Smooth muscle cell (in vitro differentiated cells): Measurements from ENCODE around the gene TPBGL. TPM values are rescaled to one million over a fixed set of nuclear protein-coding genes. Genes with fewer than 3 reads are reported as not detected.

ENCODE experiments used
- DNase-seq: peaks from one replicate; lab custom pipeline; 2025; ENCODE audit not compliant: unreplicated experiment; lab: John Stamatoyannopoulos, UW
- H2AFZ ChIP-seq: fragments of 200-600 bp; sonication (generic); 2 replicates; pipeline ENCODE4 v1.6.0; 2016; ENCODE audit warnings: antibody characterized with exemption, low read depth, mild to moderate bottlenecking
- H3F3A ChIP-seq: fragments of 200-600 bp; sonication (generic); 2 replicates; pipeline ENCODE4 v1.6.0; 2017; ENCODE audit warnings: antibody characterized with exemption, low read depth
- H3K27ac ChIP-seq: fragments of 200-600 bp; sonication (generic); 2 replicates; pipeline ENCODE4 v1.5.1; 2016; ENCODE audit warnings: low read depth, mild to moderate bottlenecking
- H3K27me3 ChIP-seq: fragments of 200-600 bp; sonication (generic); 2 replicates; pipeline ENCODE4 v1.6.1; 2016; ENCODE audit warnings: low read depth, mild to moderate bottlenecking
- H3K36me3 ChIP-seq: fragments of 200-600 bp; sonication (generic); 2 replicates; pipeline ENCODE4 v1.5.1; 2016; ENCODE audit warnings: low read depth
- H3K4me1 ChIP-seq: fragments of 200-600 bp; sonication (generic); 2 replicates; pipeline ENCODE4 v1.5.1; 2016; ENCODE audit warnings: low read depth
- H3K4me2 ChIP-seq: fragments of 200-600 bp; sonication (generic); 2 replicates; pipeline ENCODE4 v1.6.0; 2016; ENCODE audit warnings: mild to moderate bottlenecking
- H3K4me3 ChIP-seq: fragments of 200-600 bp; sonication (generic); 2 replicates; pipeline ENCODE4 v1.5.1; 2016; ENCODE audit warnings: mild to moderate bottlenecking
- H3K79me2 ChIP-seq: fragments of 200-600 bp; sonication (generic); 2 replicates; pipeline ENCODE4 v1.6.0; 2016; ENCODE audit warnings: low read depth, mild to moderate bottlenecking
- H3K9ac ChIP-seq: fragments of 200-600 bp; sonication (generic); 2 replicates; pipeline ENCODE4 v1.6.0; 2016; ENCODE audit warnings: low read depth
- H3K9me3 ChIP-seq: fragments of 200-600 bp; sonication (generic); replicated peaks from 2 replicates; pipeline ENCODE4 v1.5.1; 2016; ENCODE audit warnings: low read depth
- H4K20me1 ChIP-seq: fragments of 200-600 bp; sonication (generic); 2 replicates; pipeline ENCODE4 v1.6.0; 2016; ENCODE audit warnings: low read depth
- WGBS: methylation state at CpG from one replicate; pipeline ENCODE4 v1.1.7; 2016; ENCODE audit warnings: low lambda C conversion rate; 5-methylcytosine and 5-hydroxymethylcytosine counted together
- polyA plus RNA-seq: library from polyadenylated mRNA; unstranded; fragments of >200 nt; fragmentation: Nextera tagmentation; extraction: Ambion mirVana; gene quantifications from 2 replicates; pipeline ENCODE4 v1.2.1, GENCODE V29; 2016
- total RNA-seq: library from RNA; depleted of rRNA; stranded (reverse); fragments of >200 nt; gene quantifications from 2 replicates; pipeline ENCODE4 v1.2.3, GENCODE V29; 2014
- TF ChIP-seq, protein P1 (sequence below): fragments of 200-600 bp; sonication (generic); IDR thresholded peaks from 2 replicates; pipeline ENCODE4 v1.5.1; 2017; ENCODE audit warnings: borderline replicate concordance, mild to moderate bottlenecking, antibody characterized with exemption; ENCODE audit not compliant: insufficient read depth, poor library complexity, severe bottlenecking

TPBGL gene
- total and polyA plus RNA-seq, 2 experiments from 2014 or later: 0.62 to 0.81 TPM

- no peak overlapping the region for H3K4me3 ChIP-seq
- H3K79me2 ChIP-seq: no peaks in the 10 kb centered on the region
- no peaks in the 10 kb centered on the region for H3K4me1 ChIP-seq
- H2AFZ ChIP-seq: no peak overlapping the region
- H3K9me3 ChIP-seq: no peaks in the 10 kb centered on the region
- WGBS: 88% methylated on average over 9 of the region's 13 CpGs
- no peaks in the 10 kb centered on the region for H4K20me1 ChIP-seq
- H3F3A ChIP-seq: no peaks in the 10 kb centered on the region
- no peak overlapping the region for H3K4me2 ChIP-seq
- no peak overlapping the region for H3K9ac ChIP-seq
- no peaks in the 10 kb centered on the region for H3K36me3 ChIP-seq
- H3K27me3 ChIP-seq: peaks cover 9% of the 10 kb centered on the region
- TF ChIP-seq, protein P1, sequence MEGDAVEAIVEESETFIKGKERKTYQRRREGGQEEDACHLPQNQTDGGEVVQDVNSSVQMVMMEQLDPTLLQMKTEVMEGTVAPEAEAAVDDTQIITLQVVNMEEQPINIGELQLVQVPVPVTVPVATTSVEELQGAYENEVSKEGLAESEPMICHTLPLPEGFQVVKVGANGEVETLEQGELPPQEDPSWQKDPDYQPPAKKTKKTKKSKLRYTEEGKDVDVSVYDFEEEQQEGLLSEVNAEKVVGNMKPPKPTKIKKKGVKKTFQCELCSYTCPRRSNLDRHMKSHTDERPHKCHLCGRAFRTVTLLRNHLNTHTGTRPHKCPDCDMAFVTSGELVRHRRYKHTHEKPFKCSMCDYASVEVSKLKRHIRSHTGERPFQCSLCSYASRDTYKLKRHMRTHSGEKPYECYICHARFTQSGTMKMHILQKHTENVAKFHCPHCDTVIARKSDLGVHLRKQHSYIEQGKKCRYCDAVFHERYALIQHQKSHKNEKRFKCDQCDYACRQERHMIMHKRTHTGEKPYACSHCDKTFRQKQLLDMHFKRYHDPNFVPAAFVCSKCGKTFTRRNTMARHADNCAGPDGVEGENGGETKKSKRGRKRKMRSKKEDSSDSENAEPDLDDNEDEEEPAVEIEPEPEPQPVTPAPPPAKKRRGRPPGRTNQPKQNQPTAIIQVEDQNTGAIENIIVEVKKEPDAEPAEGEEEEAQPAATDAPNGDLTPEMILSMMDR: no peak
- no peak for DNase-seq
- H3K27ac ChIP-seq: no peak overlapping the region
Observed at GRCh38 chr11:75203138-75203537, 37.4 kb upstream of the TPBGL start.

DNA sequence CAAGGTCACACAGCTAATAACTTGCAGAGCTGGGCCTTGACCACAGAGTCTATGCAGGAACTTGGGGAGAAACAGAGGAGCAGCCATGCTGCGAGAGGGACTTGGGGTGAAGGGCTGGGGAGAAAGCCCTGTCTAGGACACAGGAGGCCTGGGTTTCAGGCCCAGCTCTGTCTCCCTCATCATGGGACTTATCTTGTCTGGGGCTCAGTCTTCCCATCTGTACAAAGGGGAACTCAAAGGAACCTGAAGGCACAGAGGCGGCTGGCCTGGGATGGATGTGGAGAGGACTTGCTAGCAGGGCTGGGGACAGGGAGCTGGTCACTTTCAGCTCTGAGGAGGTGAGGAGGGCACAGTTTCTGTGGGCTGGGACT, 36.9 kb upstream of the TPBGL start:
- Histone ChIP-seq H4K20me1 (no peaks in the 10 kb centered on the region), H3K27me3 (peaks cover 12% of the 10 kb centered on the region), H3K27ac (no peak overlapping the region), H3F3A (no peaks in the 10 kb centered on the region), H3K4me3 (no peak overlapping the region), H3K4me1 (no peaks in the 10 kb centered on the region), H3K9ac (no peak overlapping the region), H3K36me3 (no peaks in the 10 kb centered on the region), H3K4me2 (no peak overlapping the region), H2AFZ (no peak overlapping the region), H3K79me2 (no peaks in the 10 kb centered on the region), H3K9me3 (no peaks in the 10 kb centered on the region)
- TF ChIP-seq, protein P1: no peak
- no peak for DNase-seq
- 88% methylated on average over 2 of the region's 2 CpGs for WGBS

DNA sequence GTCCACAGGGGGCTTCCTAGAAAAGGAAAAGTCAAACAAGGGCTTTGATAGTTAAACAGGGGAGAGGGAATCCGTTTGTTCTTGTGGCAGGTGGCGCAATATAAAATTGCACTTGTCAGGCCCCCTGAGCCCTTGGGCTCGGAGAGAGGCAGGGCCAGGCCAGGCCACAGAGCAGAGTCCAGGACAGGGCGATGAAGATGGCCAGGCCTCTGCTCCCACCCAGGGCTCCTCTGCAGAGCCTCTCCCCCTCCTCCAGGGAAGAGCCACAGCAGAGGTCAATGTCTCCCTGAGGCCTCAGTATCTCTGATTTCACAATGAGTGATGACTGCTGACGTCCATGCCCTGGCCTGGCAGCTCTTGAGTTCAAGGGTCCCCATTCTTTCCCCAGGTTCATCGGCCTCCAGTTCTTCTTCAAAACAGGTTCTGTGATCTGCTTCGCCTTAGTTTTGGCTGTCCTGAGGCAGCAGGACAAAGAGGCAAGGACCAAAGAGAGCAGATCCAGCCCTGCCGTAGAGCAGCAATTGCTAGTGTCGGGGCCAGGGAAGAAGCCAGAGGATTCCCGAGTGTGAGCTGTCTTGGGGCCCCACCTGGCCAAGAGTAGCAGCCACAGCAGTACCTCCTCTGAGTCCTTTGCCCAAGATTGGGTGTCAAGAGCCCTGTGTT, 36.4 kb upstream of the TPBGL start:
- Histone ChIP-seq H3K27ac (no peak overlapping the region), H3K4me3 (no peak overlapping the region), H3K36me3 (no peaks in the 10 kb centered on the region), H3K4me1 (no peaks in the 10 kb centered on the region), H3K9me3 (no peaks in the 10 kb centered on the region), H4K20me1 (no peaks in the 10 kb centered on the region), H2AFZ (no peak overlapping the region), H3K79me2 (no peaks in the 10 kb centered on the region), H3F3A (no peaks in the 10 kb centered on the region), H3K27me3 (peaks cover 17% of the 10 kb centered on the region), H3K4me2 (no peak overlapping the region), H3K9ac (no peak overlapping the region)
- 84% methylated on average over 10 of the region's 10 CpGs for WGBS
- TF ChIP-seq, protein P1: no peak
- no peak for DNase-seq
